Stromal cell of bone marrow (primary cell): ENCODE results near the gene BTAF1.
A peak's percentile ranks its signal among the peaks of the same experiment; 100 is the strongest.
"Not testable (repeated sequence)": the region's sequence is repeated elsewhere in the genome, so short reads cannot be mapped to it uniquely, and the experiment has no call there.

Experiments used
- DNase-seq: peaks from one replicate; pipeline ENCODE4 v3.0.0-alpha.2; 2012; ENCODE audit warnings: low read depth

Gene BTAF1

DNA sequence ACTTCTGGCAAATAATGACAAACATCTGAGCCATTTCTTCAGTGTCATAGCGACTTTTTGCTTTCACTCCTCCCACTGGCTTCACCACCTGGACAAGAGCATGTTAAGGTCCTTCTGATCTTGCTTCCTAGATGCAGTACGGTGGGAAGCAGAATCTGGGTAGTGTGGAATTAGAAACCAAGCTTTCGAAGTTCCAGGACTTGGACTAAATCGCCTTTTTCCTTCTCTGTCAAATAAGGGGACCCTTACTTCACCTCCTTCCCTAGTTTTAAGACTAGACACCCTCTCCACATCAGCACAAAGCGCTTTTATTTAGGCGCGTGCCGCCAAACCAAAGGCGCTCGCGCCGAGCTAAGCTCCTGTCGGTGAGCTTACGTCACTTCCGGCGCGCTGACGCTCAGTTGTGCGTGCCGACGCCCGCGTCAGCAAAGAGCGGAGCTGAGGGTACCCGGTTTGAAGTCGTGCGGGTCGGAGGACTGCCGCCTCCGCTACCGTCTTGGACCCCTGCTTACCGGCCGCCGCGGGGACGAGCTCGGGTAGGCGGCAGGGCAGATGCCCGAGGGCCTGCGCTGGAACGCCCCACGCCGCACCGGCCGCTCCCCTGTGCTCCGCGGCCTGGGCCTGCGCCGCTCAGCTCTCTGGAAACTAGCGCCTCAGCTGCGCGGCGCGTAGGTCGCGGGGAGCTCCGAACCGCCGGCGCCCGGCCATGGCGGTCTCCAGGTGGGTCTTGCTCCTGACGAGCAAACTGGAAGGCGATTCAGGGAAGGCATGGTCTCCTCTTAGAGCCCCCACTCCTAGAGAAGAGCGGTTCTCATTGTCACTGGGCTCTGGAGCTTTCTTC lies at the start of gene BTAF1:
Gene BTAF1, plus strand, starts transcription at position 400 of the 841 bp plus-strand sequence. Its CDS starts 307 bp downstream, at position 707.
- peak; percentile 87 for DNase-seq

DNA sequence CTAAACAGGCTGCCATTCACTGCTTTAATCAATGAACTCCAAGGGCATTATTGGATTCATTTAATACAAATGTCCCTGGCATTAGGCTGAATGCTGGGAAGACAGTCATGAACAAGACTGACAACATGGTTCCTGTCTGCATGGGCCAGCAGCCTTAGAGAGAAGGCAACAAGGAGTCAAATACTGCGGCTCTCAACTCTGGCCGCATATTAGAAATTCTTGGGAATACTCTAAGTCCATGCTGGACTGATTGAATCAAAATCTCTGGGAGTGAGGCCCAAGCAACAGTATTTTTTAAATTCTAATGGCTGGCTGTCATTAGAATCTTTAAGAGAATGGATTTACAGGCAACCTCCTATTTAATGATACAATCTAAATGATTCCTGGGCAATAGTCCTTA lies 48.4 kb upstream of the BTAF1 start:
- no peak for DNase-seq

DNA sequence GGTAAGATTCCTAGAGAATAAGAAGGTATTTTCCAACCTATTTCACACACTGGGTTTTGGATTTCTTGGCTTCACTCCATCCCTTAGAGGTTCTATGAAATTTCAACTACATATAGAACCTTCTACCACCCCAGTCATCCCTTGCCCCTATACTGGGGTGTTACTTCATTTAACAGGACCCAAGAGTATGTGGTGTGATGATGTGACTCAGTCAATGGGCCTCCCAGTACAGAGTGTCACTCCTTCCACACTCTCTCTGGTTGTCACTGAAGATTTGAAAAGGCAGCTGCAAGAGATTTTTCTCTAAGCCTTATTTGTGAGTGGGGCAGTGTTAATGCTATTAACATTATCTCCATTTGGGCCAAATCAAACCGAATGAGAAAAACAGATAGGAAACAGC lies 47.8 kb upstream of the BTAF1 start:
- no peak for DNase-seq

DNA sequence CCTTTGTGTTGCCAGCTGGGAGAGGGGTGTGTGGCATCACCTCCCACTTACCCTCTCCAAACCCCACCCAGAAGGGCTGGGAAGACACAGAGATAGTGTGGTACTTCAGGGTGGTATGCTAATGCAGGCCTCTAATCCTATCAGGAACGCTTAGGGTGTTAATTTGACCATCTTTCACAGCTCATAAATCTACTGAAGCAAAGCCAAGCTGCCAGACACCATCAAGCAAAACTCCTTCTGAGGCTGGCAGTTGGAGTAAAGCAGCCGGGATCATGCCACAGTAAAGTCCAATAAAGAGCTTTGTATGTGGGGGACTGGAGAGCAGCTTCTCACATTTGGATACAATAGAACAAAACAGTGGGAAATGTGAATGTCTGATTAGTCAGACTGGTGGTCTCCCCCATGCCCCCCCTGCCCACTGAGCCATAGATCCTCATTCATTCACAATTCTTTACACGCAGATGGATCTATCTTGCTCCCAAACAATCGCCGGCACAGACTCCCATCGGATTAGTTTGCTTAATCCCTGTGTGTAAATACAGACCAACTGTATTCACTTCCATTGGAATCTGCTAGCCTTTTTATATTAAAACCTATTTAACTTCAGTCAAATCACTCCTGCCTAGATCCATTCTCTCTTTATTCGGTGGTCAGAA lies 43.9 kb upstream of the BTAF1 start:
- DNase-seq, result no peak

DNA sequence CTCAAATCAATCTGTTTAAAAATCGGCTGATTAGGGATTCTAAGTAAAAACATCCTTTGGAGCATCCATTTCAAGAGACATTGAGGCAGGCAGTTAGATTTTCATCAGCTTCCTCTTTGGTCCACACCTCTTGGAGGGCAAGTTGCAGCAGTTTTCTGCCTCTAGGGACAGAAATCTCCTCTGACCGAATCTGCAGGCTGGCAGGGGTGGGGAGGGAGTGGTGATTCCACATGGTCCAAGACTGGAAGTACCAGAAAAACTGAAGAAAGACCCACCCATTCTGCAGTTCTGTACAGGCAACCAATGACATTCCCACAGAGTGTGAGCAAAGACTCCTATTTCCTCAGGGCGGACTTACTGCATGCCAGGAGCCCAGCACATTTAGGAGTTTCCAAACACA lies 43.3 kb upstream of the BTAF1 start:
- DNase-seq, result no peak

DNA sequence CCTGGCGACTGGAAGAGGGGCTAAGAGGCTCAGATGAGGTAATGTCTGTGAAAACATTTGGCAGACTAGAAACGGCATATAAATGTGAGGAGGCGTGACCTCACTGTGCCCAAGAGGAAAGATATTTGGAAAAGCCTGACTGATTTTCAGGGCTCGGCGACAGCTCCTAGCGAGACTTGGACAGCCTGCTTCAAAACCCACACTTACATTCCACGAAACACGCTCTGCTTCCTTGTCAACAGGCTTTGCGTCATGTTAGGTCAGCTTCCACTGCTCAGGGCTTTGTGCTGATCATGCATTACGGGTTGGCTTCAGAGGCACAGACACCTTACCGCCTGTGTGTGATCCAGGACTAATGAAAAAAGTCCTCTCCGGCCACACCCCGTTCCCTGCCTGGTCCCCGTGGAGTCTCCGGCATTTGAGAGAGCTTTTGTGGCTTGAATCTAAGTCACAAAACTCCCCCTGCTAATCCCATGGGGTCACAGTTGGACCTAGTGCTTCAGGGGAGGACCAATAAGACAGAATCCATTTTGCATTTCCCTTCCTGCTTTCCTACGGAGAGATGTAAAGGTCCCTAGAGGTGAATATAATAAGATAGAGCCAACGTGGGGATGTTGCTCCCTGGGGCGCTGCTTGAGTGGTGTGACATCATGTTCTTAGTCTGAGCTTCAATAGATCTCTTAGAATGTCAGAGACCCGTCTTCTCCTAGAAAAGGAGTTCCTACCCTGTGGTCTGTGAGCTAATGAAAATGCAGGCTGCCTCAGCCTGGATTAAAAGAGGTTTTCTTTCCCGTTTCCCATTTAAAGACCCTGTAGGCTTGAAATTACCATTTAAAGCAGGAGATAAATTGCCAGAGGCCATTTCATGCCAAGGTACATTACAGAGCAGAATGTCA lies 39.8 kb upstream of the BTAF1 start:
- DNase-seq, result peak; percentile 38

DNA sequence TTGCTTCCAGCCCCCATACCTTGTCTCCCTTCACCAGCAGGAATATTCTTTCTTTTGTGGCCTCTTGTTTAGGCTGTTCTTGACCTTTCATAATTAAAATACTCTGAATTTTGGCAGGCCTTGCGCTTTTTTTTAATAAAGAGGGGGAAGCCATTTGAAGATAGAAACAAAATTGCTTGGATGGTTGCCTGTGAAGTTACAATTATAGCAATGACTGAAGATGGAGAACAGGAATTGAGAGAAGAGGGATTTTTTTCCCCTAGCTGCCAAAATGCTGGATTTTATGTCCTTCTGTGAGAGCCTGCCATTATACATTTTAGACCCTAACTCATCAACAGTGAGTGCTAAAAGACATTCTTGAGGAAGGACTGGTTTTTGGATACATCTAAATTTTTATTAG lies 39.0 kb upstream of the BTAF1 start:
- no peak for DNase-seq

DNA sequence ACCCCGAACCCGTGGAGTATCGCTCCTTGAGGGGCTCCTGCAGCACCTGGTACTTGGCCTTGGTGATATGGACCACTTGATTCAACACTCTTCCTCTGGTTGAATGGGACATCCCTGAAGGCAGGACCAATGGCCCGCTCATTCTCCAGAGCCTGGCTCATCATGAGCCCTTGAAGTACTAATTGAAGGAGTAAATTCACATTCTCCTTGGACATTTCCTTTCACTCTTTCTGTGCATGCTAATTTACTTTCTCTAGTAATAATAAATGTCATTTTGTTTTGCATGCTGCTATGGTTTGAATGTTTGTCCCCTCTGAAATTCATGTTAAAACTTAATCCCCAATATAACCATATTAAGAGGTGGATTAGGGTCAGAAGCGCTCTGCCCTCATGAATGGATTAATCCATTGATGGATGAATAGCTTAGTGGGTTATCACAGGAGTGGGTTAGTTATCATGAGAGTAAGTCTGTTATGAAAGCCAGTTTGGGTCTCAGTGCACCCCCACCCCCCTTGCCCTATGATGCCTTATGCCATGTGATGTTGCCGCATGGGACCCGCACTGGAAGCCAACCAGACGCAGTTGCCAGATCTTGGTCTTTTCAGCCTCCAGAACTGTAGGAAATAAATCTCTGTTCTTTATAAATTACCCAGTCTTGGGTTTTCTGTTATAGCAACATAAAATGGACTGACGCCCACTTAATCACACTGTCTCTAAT lies 38.0 kb upstream of the BTAF1 start:
- no peak for DNase-seq

DNA sequence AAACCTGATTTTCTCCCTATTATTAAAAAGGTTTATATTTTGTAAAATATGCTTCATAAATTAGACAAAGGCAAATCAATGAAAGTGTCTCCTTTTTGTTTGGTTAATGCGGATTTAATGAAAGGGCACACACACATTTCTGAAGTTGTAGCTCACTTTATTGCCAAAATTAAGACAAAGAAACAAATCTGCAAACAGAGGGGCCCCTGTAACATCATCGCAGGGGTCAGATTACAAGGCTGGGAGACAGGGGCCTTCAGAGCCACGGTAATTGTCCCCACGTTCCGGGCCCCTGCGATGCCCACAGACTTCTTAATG lies 36.7 kb upstream of the BTAF1 start:
- DNase-seq, result no peak

DNA sequence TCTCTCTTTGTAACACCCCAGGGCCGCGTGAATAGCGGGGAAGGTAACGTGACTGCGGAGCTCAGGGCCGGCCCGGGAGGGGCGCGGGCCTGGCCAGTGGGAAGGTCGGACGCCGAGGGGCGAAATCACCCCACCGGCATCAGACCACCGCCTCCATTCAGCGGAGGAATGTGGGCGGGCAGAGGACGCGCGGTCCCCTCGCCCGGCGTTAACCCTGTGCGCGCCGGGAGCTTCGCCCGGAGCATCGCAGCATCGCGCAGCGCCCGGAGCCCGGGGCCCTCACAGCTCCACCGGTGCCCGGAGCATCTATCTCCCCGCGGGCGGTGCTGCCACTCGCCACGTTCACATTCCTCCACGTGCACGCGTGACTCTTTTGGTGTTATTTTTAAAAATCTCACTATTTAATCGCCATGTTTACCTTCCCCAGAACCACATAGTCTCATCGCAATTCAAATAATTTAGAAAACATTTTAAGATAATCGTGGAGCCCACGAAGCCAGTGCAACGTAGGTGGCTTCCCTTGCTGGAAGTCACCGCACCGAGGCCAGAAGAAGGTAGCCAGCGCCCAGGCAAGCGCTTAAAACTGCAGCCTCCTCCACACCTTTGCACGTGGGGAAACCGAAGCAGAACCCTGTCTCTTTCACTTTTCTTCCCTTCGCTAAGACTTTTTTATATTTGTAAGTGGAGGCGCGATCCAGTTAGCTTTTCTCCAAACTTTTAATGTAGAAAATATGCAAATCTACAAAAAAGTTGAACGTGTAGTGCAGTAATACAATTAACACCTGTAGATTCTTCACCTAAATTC lies 36.1 kb upstream of the BTAF1 start:
- no peak for DNase-seq

DNA sequence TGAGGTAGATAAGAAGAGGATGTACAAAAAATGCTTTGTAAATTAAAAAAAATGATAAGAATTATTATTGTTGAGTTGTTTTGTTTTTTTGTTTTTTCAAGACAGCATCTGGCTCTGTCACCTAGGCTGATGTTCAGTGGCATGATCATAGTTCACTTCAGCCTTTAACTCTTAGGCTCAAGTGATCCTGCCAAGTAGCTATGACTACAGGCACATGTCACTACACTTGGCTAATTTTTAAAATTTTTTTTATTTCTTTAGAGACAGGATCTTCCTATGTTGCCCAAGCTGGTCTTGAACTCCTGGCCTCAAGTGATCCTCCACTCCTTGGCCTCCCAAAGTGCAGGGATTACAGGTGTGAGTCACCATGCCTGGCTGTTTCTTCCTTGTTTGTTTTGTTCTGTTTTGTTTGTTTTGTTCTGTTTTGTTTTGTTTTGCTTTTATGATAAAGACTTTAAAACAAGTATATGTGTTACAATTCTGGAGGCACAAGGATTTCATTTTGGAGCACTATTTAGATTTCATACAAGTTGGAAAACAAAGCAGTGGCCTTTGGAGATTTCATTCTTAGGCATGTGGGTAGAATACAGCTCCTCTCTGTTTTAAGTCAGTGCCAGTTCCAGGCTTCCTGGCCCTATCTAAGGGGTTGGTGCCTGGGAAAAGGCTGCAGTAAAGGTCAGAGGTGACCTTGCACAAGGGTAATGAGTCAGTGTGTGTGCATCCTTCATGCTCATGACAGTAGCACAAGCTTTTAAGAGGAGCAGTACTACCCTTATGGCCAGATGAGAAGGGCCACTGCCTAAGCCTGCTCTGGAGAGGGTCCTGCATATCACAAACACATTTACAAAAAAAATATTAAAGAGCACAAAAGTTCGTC lies 32.2 kb upstream of the BTAF1 start:
- DNase-seq, result peak; percentile 35

DNA sequence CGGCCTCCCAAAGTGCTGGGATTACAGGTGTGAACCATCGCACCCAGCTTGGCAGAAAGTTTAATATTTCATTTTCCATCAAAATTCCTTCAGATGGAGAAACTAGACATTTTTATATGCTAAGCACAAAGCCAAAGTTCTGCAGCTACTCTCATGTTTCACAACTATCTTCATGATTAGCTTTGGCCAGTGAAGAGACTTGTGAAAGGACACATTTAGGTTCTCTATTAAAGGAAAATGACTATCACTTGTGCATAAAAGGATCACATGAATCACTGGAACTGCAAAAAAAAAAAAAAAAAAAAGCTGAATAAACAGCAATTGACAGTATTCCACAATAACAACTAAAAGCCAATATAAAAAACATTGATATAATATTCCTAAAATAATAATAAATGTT lies 30.5 kb upstream of the BTAF1 start:
- DNase-seq, result no peak

DNA sequence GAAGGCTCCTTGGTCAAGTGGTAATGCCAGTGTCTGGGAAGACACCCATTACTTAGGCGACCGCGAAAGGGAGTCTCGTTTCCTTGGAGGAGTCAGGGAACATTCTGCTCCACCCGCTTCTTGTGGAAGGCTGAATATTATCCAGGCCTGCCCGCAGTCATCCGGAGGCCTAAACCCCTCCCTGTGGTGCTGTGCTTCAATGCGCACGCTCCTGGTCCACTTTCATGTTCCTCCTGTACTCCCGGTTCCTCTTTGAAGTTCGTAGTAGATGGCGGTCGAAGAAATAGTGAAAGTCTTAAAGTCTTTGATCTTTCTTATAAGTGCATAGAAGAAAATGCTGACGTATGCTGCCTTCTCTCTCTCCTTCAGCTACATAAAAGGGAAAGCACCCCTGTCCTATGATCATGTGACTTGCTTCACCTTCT lies 29.3 kb upstream of the BTAF1 start:
- DNase-seq, result not testable (repeated sequence)

DNA sequence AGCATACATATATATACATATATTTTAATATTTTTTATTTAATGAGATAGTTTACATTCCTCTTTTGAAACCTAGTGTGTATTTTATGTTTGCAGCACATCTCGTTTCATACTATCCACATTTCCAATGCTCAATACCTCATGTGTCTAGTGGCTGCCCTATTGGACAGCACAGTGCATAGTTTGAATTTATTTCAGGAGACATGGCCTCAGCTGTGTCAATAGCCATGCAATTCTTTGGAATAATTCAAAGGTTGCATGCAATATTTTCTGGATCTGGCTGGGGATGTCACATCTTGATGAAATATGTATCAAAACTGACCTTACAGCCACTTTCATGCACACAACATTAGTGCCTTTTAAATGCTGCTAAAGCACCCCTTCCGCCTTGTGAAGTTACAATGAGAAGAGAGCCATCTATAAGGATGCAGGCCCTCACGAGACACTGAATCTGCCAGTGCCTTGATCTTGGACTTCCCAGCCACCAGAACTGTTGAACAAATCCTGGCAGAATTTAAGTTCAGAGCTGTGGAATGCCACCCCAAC lies 27.3 kb upstream of the BTAF1 start:
- DNase-seq, result no peak

DNA sequence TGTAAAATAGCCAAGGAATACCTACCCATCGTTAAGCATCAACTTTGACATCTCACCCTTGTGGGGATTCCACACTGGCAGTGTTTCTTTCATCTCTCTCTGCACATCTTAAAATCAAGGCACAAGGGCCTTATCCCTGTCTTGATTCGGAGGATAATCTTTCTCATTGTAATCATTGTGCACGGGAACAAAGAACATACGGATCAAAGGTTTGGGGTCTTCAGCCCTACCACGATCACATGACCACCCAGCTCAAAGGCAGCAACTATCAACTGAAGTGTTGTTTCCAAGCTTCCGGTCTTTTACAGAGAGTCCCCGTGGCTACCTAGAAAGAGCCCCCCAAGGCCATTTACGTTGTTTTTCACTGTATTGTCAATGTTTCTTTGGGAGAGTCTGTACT lies 26.1 kb upstream of the BTAF1 start:
- DNase-seq, result no peak

DNA sequence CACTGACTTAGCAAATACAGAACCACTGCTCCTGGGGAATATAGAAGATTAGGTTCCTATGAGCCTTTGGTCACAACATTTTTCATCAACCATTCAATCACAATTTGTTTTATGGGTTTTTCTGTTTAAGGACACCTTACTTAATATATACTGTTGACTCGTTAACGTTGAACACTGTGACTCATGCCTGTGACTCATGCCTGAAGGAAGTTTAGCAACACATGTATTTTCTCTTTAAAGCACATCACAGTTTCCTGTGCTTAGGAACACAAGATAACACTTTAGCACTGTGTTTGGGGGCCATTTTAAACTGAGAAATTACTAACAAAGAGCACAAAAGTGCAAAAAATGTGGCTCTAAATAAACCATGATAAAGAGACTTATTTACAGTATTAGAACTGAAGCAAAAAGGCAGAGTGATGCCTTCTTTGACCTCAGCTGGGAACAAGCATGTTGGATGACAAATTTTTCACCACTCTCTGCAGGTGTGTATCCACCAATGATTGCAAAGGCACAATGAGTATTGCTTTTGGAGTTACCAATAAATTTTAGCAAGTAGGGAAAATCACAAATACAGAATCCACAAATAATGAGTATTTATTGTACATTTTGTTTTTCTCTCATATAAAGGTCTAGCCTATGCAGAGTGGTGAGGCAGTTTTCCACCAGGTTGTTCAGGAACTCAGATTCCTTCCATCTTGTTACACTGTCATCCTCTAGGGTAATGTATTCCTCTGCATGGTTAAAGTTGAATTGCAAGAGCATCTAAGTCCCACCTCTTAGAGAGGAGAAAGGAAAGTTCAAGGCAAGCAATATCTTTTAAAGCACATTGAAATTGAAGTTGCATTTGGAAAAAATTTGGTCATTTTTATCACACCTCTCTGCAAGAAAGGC lies 21.5 kb upstream of the BTAF1 start:
- DNase-seq, result peak; percentile 80

DNA sequence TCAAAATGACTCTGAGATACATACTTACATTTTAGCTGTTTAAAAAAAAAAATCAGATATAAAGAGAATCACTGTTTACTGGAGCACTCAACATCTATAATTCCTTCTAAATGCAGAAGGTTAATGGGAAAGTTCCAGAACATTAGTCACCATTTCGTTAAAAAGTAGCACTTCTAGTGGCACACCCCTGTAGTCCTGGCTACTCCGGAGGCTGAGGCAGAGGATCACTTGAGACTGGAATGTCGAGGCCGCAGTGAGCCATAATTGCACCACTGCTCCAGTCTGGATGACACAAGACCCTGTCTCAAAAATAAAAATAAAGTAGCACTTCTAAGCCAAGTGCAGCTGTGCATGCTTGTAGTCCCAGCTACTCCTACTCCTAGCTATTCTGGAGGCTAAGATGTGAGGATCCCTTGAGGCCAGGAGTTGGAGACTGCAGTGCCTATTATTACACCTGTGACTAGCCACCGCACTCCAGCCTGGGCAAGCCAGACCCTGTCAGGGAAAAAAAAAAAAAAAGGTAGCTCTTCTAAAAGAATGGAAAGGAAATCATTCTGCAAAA lies 16.5 kb upstream of the BTAF1 start:
- DNase-seq, result no peak

DNA sequence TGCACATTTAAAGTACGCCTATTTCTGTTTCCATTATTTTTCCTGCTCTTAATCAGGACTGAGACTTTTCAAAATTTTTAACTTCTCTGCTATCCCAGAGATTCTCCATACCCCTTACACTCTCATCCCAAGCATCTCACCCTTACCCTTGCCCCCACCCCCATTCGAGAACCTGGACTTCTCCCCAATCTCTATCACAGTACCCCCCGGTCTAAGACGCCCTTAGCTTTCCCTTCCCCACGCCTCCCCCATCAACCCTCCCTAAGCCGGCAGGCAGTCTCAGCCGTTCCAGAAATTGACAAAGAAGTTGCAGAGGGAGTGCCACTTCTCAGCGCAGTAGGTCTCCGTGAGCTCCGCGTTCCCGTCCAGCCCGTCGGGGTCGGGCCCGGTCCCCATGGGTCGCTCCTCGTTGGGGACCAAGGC lies 15.6 kb upstream of the BTAF1 start:
- no peak for DNase-seq
